ENCODE measurements around the gene ARHGDIG.
"Not testable (repeated sequence)": the region's sequence is repeated elsewhere in the genome, so short reads cannot be mapped to it uniquely, and the experiment has no call there.

The ARHGDIG gene

GRCh38 chr16:330741-331140, 50.4 kb downstream of the ARHGDIG start:
- no peak for DNase-seq (ENCODE audit: low read depth)

- not testable (repeated sequence) for DNase-seq (ENCODE audit: low read depth)
These were observed 50.9 kb downstream of the ARHGDIG start for GRCh38 chr16:331181-331814.

Data from GM04503 (cell line).